ENCODE results near the gene GFPT2. TPM values are rescaled to one million over a fixed set of nuclear protein-coding genes. Genes with fewer than 3 reads are reported as not detected.

Gene GFPT2
- total RNA-seq, 2 donors from 2014 or later: 3.9 to 17.5 TPM

- TF ChIP-seq POLR2A (IDR thresholded peaks at IDR 0.05) (peak in 1 of 3 donors; percentile 16), CTCF (IDR thresholded peaks at IDR 0.05) (no peak)
- Histone ChIP-seq H3K36me3 (replicated peaks in 1 of 2; ENCODE audit: insufficient read depth in 1 of 2, low read depth in 2 of 2) (no peaks in the 10 kb centered on the region), H3K9me3 (no peaks in the 10 kb centered on the region), H3K4me3 (no peak overlapping the region), H3K27ac (peak overlapping the region in 3 of 4 donors; percentile 43 to 66 (median 59)), H3K27me3 (no peaks in the 10 kb centered on the region), H3K4me1 (peaks cover 26% of the 10 kb centered on the region)
- intact Hi-C loops (cut with DNase I): no loop called here
- ATAC-seq (peak; percentile 59), DNase-seq (peak; percentile 41 to 80 (median 68))
- WGBS, 2 donors: 55 to 58% methylated on average over 16 of the region's 16 CpGs
These were observed 22.1 kb downstream of the GFPT2 start for GRCh38 chr5:180330810-180331646.

- Histone ChIP-seq H3K9me3 (no peaks in the 10 kb centered on the region), H3K4me3 (no peak overlapping the region), H3K4me1 (peaks cover 24% of the 10 kb centered on the region), H3K27ac (peak overlapping the region in 1 of 4 donors; percentile 42), H3K27me3 (no peaks in the 10 kb centered on the region), H3K36me3 (replicated peaks in 1 of 2; ENCODE audit: insufficient read depth in 1 of 2, low read depth in 2 of 2) (no peaks in the 10 kb centered on the region)
- TF ChIP-seq POLR2A (IDR thresholded peaks at IDR 0.05) (no peak), CTCF (IDR thresholded peaks at IDR 0.05) (no peak)
- ATAC-seq (no peak), DNase-seq (no peak)
- WGBS, 2 donors: 87 to 92% methylated on average over 5 of the region's 5 CpGs
- intact Hi-C loops (cut with DNase I): no loop called here
These were observed 22.9 kb downstream of the GFPT2 start for GRCh38 chr5:180330270-180330648.

GRCh38 chr5:180329606-180330269 is 23.4 kb downstream of the GFPT2 start:
- no peaks in the 10 kb centered on the region for H3K9me3 ChIP-seq
- DNase-seq: no peak
- H3K27ac ChIP-seq: no peak overlapping the region
- H3K4me3 ChIP-seq: no peak overlapping the region
- H3K27me3 ChIP-seq: no peaks in the 10 kb centered on the region
- H3K36me3 ChIP-seq (replicated peaks in 1 of 2; ENCODE audit: insufficient read depth in 1 of 2, low read depth in 2 of 2): no peaks in the 10 kb centered on the region
- no peak for TF ChIP-seq POLR2A (IDR thresholded peaks at IDR 0.05)
- TF ChIP-seq CTCF (IDR thresholded peaks at IDR 0.05): no peak
- 82 to 85% methylated on average over 8 of the region's 8 CpGs for WGBS, 2 donors
- ATAC-seq: no peak
- intact Hi-C loops (cut with DNase I): no loop called here
- peaks cover 24% of the 10 kb centered on the region for H3K4me1 ChIP-seq

- DNase-seq (no peak), ATAC-seq (no peak)
- TF ChIP-seq CTCF (IDR thresholded peaks at IDR 0.05) (no peak), POLR2A (IDR thresholded peaks at IDR 0.05) (no peak)
- H3K27ac ChIP-seq: no peak overlapping the region
- H3K4me3 ChIP-seq: no peak overlapping the region
- H3K27me3 ChIP-seq: no peaks in the 10 kb centered on the region
- H3K36me3 ChIP-seq (replicated peaks in 1 of 2; ENCODE audit: insufficient read depth in 1 of 2, low read depth in 2 of 2): no peaks in the 10 kb centered on the region
- peaks cover 24% of the 10 kb centered on the region for H3K4me1 ChIP-seq
- WGBS, 2 donors: 88 to 89% methylated on average over 7 of the region's 7 CpGs
- intact Hi-C loops (cut with DNase I): no loop called here
- no peaks in the 10 kb centered on the region for H3K9me3 ChIP-seq
These were observed 24.0 kb downstream of the GFPT2 start for GRCh38 chr5:180329138-180329435.
